GM18868 (cell line): ENCODE results near the gene TMEM225B.
"Not testable (repeated sequence)": the region's sequence is repeated elsewhere in the genome, so short reads cannot be mapped to it uniquely, and the experiment has no call there.

Source experiments
- ATAC-seq: cut with Tn5 transposase; IDR thresholded peaks from one replicate; pipeline ENCODE4 v1.9.1; 2021; ENCODE audit warnings: mild to moderate bottlenecking, moderate library complexity; ENCODE audit not compliant: unreplicated experiment

TMEM225B gene

GRCh38 chr7:99623091-99623693 lies 25.1 kb downstream of the TMEM225B start:
- ATAC-seq: no peak

GRCh38 chr7:99623702-99624447 lies 25.8 kb downstream of the TMEM225B start:
- no peak for ATAC-seq

- ATAC-seq: no peak
Observed at GRCh38 chr7:99624484-99624883, 26.4 kb downstream of the TMEM225B start.

GRCh38 chr7:99625321-99625720 lies 27.3 kb downstream of the TMEM225B start:
- ATAC-seq: no peak

GRCh38 chr7:99625961-99626360 lies 27.9 kb downstream of the TMEM225B start:
- no peak for ATAC-seq

- ATAC-seq: no peak
Observed at GRCh38 chr7:99626661-99627060, 28.6 kb downstream of the TMEM225B start.

GRCh38 chr7:99627513-99627912 lies 29.4 kb downstream of the TMEM225B start:
- ATAC-seq: no peak

GRCh38 chr7:99628471-99629465 lies 30.7 kb downstream of the TMEM225B start:
- ATAC-seq: no peak

- no peak for ATAC-seq
Observed at GRCh38 chr7:99629643-99630042, 31.6 kb downstream of the TMEM225B start.

- no peak for ATAC-seq
Observed at GRCh38 chr7:99631295-99632109, 33.4 kb downstream of the TMEM225B start.

GRCh38 chr7:99637414-99637813 lies 39.3 kb downstream of the TMEM225B start:
- ATAC-seq: not testable (repeated sequence)

GRCh38 chr7:99638731-99639130 lies 40.7 kb downstream of the TMEM225B start:
- no peak for ATAC-seq

- no peak for ATAC-seq
Observed at GRCh38 chr7:99639267-99639666, 41.2 kb downstream of the TMEM225B start.

- ATAC-seq: no peak
Observed at GRCh38 chr7:99642027-99642426, 44.0 kb downstream of the TMEM225B start.

GRCh38 chr7:99643464-99643863 lies 45.4 kb downstream of the TMEM225B start:
- ATAC-seq: no peak

- no peak for ATAC-seq
Observed at GRCh38 chr7:99644431-99644830, 46.4 kb downstream of the TMEM225B start.

- ATAC-seq: no peak
Observed at GRCh38 chr7:99645590-99645989, 47.5 kb downstream of the TMEM225B start.

- ATAC-seq: no peak
Observed at GRCh38 chr7:99648843-99649242, 50.8 kb downstream of the TMEM225B start.

GRCh38 chr7:99651290-99651689 lies 53.2 kb downstream of the TMEM225B start:
- no peak for ATAC-seq

GRCh38 chr7:99652671-99653070 lies 54.6 kb downstream of the TMEM225B start:
- ATAC-seq: no peak

GRCh38 chr7:99653269-99653668 lies 55.2 kb downstream of the TMEM225B start:
- ATAC-seq: not testable (repeated sequence)
